H1 (cell line): Measurements from ENCODE around the gene HOXC11. TPM values are rescaled to one million over a fixed set of nuclear protein-coding genes. Genes with fewer than 3 reads are reported as not detected.

Experiments used
- CTCF ChIA-PET: fragments of 300-600 bp; sonication (Branson Sonifier 250); formaldehyde crosslinking; loops from one replicate; lab custom pipeline; 2021; ENCODE audit not compliant: partially characterized antibody; lab: Charles Lee
- POLR2A ChIA-PET: fragments of 300-600 bp; sonication (Branson Sonifier 250); formaldehyde crosslinking; loops from one replicate; lab custom pipeline; 2021; ENCODE audit warnings: inconsistent platforms; ENCODE audit not compliant: partially characterized antibody; lab: Charles Lee
- DNase-seq, 2 experiments: peaks; one replicate each; pipeline versions ENCODE4 v3.0.0 to v3.0.0-alpha.2; 2010 to 2022; ENCODE audit warnings: low spot score in 2 of 2, low read depth in 1 of 2, mixed read lengths in 1 of 2
- FAIRE-seq: peaks from 2 replicates; lab custom pipeline; 2011; peaks lifted over from hg19 to GRCh38; lab: Jason Lieb, UNC
- H2AFZ ChIP-seq: 2 replicates; pipeline ENCODE4 v1.8.1; 2012; ENCODE audit warnings: low read length, inconsistent platforms
- H2AK5ac ChIP-seq: 2 replicates; pipeline ENCODE4 v1.6.1; 2013; ENCODE audit warnings: low read depth, low read length
- H2BK120ac ChIP-seq: replicated peaks from 2 replicates; pipeline ENCODE3; 2013; ENCODE audit warnings: low read depth, low read length, inconsistent platforms
- H2BK12ac ChIP-seq: 2 replicates; pipeline ENCODE4 v1.6.1; 2013; ENCODE audit warnings: low read depth, low read length
- H2BK15ac ChIP-seq: 2 replicates; pipeline ENCODE4 v1.6.1; 2013; ENCODE audit warnings: low read length
- H2BK20ac ChIP-seq: 2 replicates; pipeline ENCODE4 v1.6.1; 2013; ENCODE audit warnings: low read length
- H2BK5ac ChIP-seq: 2 replicates; pipeline ENCODE4 v1.6.1; 2013; ENCODE audit warnings: low read depth, low read length
- H3K14ac ChIP-seq: 2 replicates; pipeline ENCODE4 v1.6.1; 2013; ENCODE audit warnings: inconsistent platforms; ENCODE audit not compliant: insufficient read length
- H3K18ac ChIP-seq: 2 replicates; pipeline ENCODE4 v1.6.1; 2013; ENCODE audit warnings: low read length; ENCODE audit errors: extremely low read depth
- H3K23ac ChIP-seq: 2 replicates; pipeline ENCODE4 v1.6.1; 2013; ENCODE audit warnings: inconsistent platforms; ENCODE audit not compliant: insufficient read length
- H3K23me2 ChIP-seq: 2 replicates; pipeline ENCODE4 v1.6.1; 2013; ENCODE audit warnings: low read depth, low read length
- H3K27ac ChIP-seq: 2 replicates; pipeline ENCODE4 v1.6.1; 2011; ENCODE audit warnings: low read depth, low read length, inconsistent platforms
- H3K27me3 ChIP-seq, 4 experiments: replicated peaks in 1 of 4; 1 replicate in 1 of 4; 2 replicates in 3 of 4; pipeline versions ENCODE4 v1.6.1 to v1.8.1; 2011 to 2013; ENCODE audit warnings: low read length in 3 of 4, mild to moderate bottlenecking in 3 of 4, inconsistent platforms in 2 of 4, mixed read lengths in 2 of 4, moderate library complexity in 1 of 4; ENCODE audit not compliant: control insufficient read depth in 3 of 4, insufficient read depth in 3 of 4; ENCODE audit errors: extremely low read depth in 1 of 4
- H3K36me3 ChIP-seq, 4 experiments: 2 replicates each; pipeline versions ENCODE4 v1.6.1 to v1.8.1; 2011 to 2013; ENCODE audit warnings: mild to moderate bottlenecking in 4 of 4, low read length in 3 of 4, moderate library complexity in 2 of 4, control low read depth in 1 of 4, inconsistent platforms in 1 of 4; ENCODE audit not compliant: insufficient read depth in 4 of 4, control insufficient read depth in 2 of 4
- H3K4ac ChIP-seq: replicated peaks from 2 replicates; pipeline ENCODE3; 2013; ENCODE audit warnings: low read length, low read depth, mixed read lengths, inconsistent platforms; ENCODE audit not compliant: insufficient read length
- H3K4me1 ChIP-seq, 4 experiments: replicated peaks in 1 of 4; 1 replicate in 1 of 4; 2 replicates in 3 of 4; pipeline versions ENCODE4 v1.6.1 to v1.8.1; 2011 to 2013; ENCODE audit warnings: low read length in 3 of 4, inconsistent platforms in 2 of 4, mixed read lengths in 1 of 4; ENCODE audit not compliant: insufficient read depth in 4 of 4, control insufficient read depth in 3 of 4
- H3K4me2 ChIP-seq, 2 experiments: 2 replicates each; pipeline versions ENCODE4 v1.6.1 to v1.8.1; 2011 to 2013; ENCODE audit warnings: low read depth in 2 of 2, low read length in 2 of 2, control low read depth in 1 of 2, inconsistent platforms in 1 of 2, mild to moderate bottlenecking in 1 of 2; ENCODE audit not compliant: insufficient read depth in 1 of 2
- H3K4me3 ChIP-seq, 4 experiments: fragments of 200-600, 300-600 bp in 1 of 4; sonication (generic), shearing (Covaris generic), sonication (Bioruptor Twin) in 1 of 4; 2 replicates each; pipeline versions ENCODE4 v1.5.1 to v1.8.1; 2011 to 2016; ENCODE audit warnings: low read length in 4 of 4, low read depth in 3 of 4, control low read depth in 2 of 4, inconsistent platforms in 2 of 4, mild to moderate bottlenecking in 2 of 4, mixed read lengths in 1 of 4, moderate library complexity in 1 of 4; ENCODE audit not compliant: insufficient read depth in 2 of 4; ENCODE audit errors: extremely low read depth in 1 of 4
- H3K56ac ChIP-seq: replicated peaks from 2 replicates; pipeline ENCODE3; 2013; ENCODE audit warnings: low read depth, mild to moderate bottlenecking, mixed read lengths, low read length, inconsistent platforms; ENCODE audit not compliant: insufficient read length
- H3K79me1 ChIP-seq: 2 replicates; pipeline ENCODE4 v1.6.1; 2013; ENCODE audit warnings: low read depth, low read length, control low read depth
- H3K79me2 ChIP-seq, 2 experiments: 2 replicates each; pipeline versions ENCODE4 v1.6.1 to v1.8.1; 2012 to 2013; ENCODE audit warnings: low read length in 2 of 2, mild to moderate bottlenecking in 2 of 2, inconsistent platforms in 1 of 2; ENCODE audit not compliant: insufficient read depth in 2 of 2, control insufficient read depth in 1 of 2
- H3K9ac ChIP-seq, 4 experiments: replicated peaks in 1 of 4; 1 replicate in 1 of 4; 2 replicates in 3 of 4; pipeline versions ENCODE4 v1.6.1 to v1.8.1; 2011 to 2013; ENCODE audit warnings: low read depth in 3 of 4, low read length in 3 of 4, control low read depth in 2 of 4, mild to moderate bottlenecking in 2 of 4, moderate library complexity in 2 of 4, inconsistent platforms in 1 of 4; ENCODE audit errors: extremely low read depth in 1 of 4
- H3K9me3 ChIP-seq, 2 experiments: 2 replicates each; pipeline versions ENCODE4 v1.6.1 to v1.8.1; 2012 to 2013; ENCODE audit warnings: mild to moderate bottlenecking in 2 of 2, moderate library complexity in 2 of 2, control low read depth in 1 of 2, inconsistent platforms in 1 of 2, low read depth in 1 of 2, low read length in 1 of 2, mixed read lengths in 1 of 2; ENCODE audit not compliant: insufficient read depth in 2 of 2
- H4K20me1 ChIP-seq, 2 experiments: replicated peaks in 1 of 2; 2 replicates each; pipeline versions ENCODE3 to v1.8.1; 2011 to 2013; ENCODE audit warnings: inconsistent platforms in 2 of 2, low read length in 2 of 2, mild to moderate bottlenecking in 1 of 2; ENCODE audit not compliant: insufficient read depth in 2 of 2, control insufficient read depth in 1 of 2
- H4K5ac ChIP-seq: 2 replicates; pipeline ENCODE4 v1.6.1; 2013; ENCODE audit warnings: low read length, low read depth, mixed read lengths, inconsistent platforms; ENCODE audit not compliant: insufficient read length
- H4K8ac ChIP-seq: 2 replicates; pipeline ENCODE4 v1.8.0; 2013; ENCODE audit warnings: mild to moderate bottlenecking, moderate library complexity, low read length, inconsistent platforms; ENCODE audit not compliant: insufficient read depth; ENCODE audit errors: extremely low read depth
- H4K91ac ChIP-seq: replicated peaks from 2 replicates; pipeline ENCODE3; 2013; ENCODE audit warnings: low read length, mixed read lengths, inconsistent platforms; ENCODE audit not compliant: insufficient read length
- ATF2 ChIP-seq: IDR thresholded peaks from 2 replicates; pipeline ENCODE4 v1.6.1; 2012; ENCODE audit warnings: low read length, inconsistent platforms
- BRCA1 ChIP-seq: IDR thresholded peaks from 2 replicates; pipeline ENCODE4 v1.6.1; 2012; ENCODE audit warnings: low read depth, low read length, improper control_type of control experiment
- EZH2 ChIP-seq: fragments of 200-600 bp; sonication (generic); IDR thresholded peaks from 2 replicates; pipeline ENCODE4 v1.7.1; 2012; ENCODE audit warnings: low read depth, mild to moderate bottlenecking, moderate library complexity, low read length, inconsistent platforms; ENCODE audit not compliant: severe bottlenecking
- GTF2F1 ChIP-seq: IDR thresholded peaks from 2 replicates; pipeline ENCODE4 v1.6.1; 2012; ENCODE audit warnings: low read depth, low read length, improper control_type of control experiment, borderline replicate concordance
- JUN ChIP-seq: IDR thresholded peaks from 2 replicates; pipeline ENCODE4 v1.6.1; 2011; ENCODE audit warnings: low read depth, mild to moderate bottlenecking, improper control_type of control experiment, low read length
- NANOG ChIP-seq: IDR thresholded peaks from 2 replicates; pipeline ENCODE4 v1.6.1; 2011; ENCODE audit warnings: low read length, low read depth, mild to moderate bottlenecking, inconsistent platforms; ENCODE audit not compliant: insufficient read depth, poor library complexity, severe bottlenecking
- RBBP5 ChIP-seq: IDR thresholded peaks from 2 replicates; pipeline ENCODE4 v1.7.1; 2012; ENCODE audit warnings: low read depth, mild to moderate bottlenecking, inconsistent platforms, low read length, moderate library complexity, borderline replicate concordance
- SP2 ChIP-seq: IDR thresholded peaks from 2 replicates; pipeline ENCODE4 v1.6.1; 2012; ENCODE audit warnings: mild to moderate bottlenecking, low read length, inconsistent platforms
- TCF12 ChIP-seq: IDR thresholded peaks from 2 replicates; pipeline ENCODE4 v1.6.1; 2011; ENCODE audit warnings: low read depth, mild to moderate bottlenecking, low read length
- WGBS, 2 experiments: shearing (Covaris generic) in 1 of 2; methylation state at CpG; one replicate each; pipeline versions ENCODE4 v1.1.6 to v1.1.7; 2013 to 2015; ENCODE audit warnings: low lambda C conversion rate in 2 of 2, mixed read lengths in 2 of 2, inconsistent platforms in 1 of 2, low coverage in 1 of 2, missing lambda C conversion rate in 1 of 2; ENCODE audit not compliant: insufficient replicate concordance in 2 of 2, insufficient coverage in 1 of 2, insufficient read length in 1 of 2; ENCODE audit errors: extremely low coverage in 1 of 2, missing lambda C conversion rate in 1 of 2; 5-methylcytosine and 5-hydroxymethylcytosine counted together
- polyA plus RNA-seq, 7 experiments: library from polyadenylated mRNA; depleted of rRNA in 3 of 7; stranded (reverse) in 5 of 7; unstranded in 2 of 7; fragments of >200 nt in 5 of 7; fragments of 200-250 nt in 2 of 7; gene quantifications; 1 replicate in 5 of 7; 2 replicates in 1 of 7; 4 replicates in 1 of 7; pipeline versions ENCODE4 v1.2.1 to v1.2.3, GENCODE V29; 2011 to 2013; ENCODE audit warnings: missing spikeins in 2 of 7, mixed read lengths in 2 of 7
- total RNA-seq: library from RNA; stranded (reverse); fragmentation: NEBNext Ultra II Directional; extraction: Animal tissue kit (Norgen Biotek cat#: 25700); gene quantifications from 2 replicates; pipeline ENCODE4 v1.2.1, GENCODE V29; 2021

HOXC11 gene
- total and polyA plus RNA-seq, 2 of the 8 experiments (the other 6 are each of a cell fraction or from before 2014, with no cell fraction given) = not detected

DNA sequence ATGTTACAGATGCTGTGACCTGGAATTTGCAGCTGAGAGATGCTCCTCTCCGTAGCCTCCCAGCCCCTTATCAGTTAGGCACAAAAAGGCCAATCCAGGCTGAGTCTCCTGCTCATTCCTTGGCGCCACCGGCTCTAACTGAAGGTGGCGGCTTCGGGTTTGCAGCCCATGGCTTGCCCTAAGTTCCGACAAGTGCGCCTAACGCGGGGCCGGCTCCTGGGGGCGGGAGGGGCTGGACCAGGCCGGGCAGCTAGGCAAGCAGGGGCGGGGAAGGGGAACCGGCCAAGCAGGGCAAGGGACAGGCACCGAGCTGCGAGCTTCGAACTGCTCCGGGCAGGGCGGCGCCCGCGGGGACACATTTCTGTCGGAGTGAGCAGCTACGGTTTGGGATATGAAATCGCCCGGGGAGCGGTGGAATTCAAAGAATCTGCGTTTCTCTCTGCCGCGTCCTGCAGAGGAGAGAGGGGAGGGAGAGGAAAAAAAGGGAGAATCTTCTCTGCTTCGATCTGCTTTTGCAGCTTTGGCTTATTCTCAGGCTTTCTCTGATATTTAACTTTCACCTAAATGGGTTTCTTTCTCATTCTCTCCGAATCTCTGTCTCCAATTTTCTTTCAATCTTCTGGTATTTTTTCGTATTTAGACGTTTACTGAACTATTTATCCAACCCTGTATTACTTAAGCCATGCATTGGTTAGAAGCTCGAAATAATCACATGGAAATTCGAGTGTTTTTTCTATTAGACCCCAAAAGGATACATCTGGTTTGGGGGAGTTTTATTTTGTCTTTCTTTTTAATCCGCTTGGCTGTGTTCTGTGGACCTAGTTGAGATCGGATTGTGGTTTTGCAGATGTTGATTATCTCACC is 19.8 kb upstream of the HOXC11 start:
- CTCF ChIA-PET = interaction anchor here (0.7 to 5.6 kb wide), 23 partner anchors 8 to 244 kb away, joined by 3 to 40 read pairs (median 5); partner anchors contain the start of genes CISTR, HOXC10, HOXC11 and HOXC4
- no peak overlapping the region for H3K4me2 ChIP-seq
- TF ChIP-seq SP2 = no peak
- no peak for TF ChIP-seq GTF2F1
- TF ChIP-seq ATF2 = no peak
- no peak for TF ChIP-seq JUN
- no peak for TF ChIP-seq EZH2
- TF ChIP-seq NANOG = no peak
- no peak for TF ChIP-seq RBBP5
- no peak for TF ChIP-seq BRCA1
- no peak for TF ChIP-seq TCF12

More for the DNA sequence above, 19.8 kb upstream of the HOXC11 start:
- H3K23me2 ChIP-seq = no peaks in the 10 kb centered on the region
- no peak overlapping the region for H3K23ac ChIP-seq
- H3K4me1 ChIP-seq = peaks cover 0 to 19% (median 4%) of the 10 kb centered on the region in 4 experiments; a peak in 6 of 7 replicates
- no peak overlapping the region for H2BK15ac ChIP-seq
- H3K36me3 ChIP-seq = peaks cover 0 to 9% (median 0%) of the 10 kb centered on the region in 4 experiments; a peak in 1 of 8 replicates
- no peak overlapping the region for H2AK5ac ChIP-seq
- peaks cover 100% of the 10 kb centered on the region in 4 experiments for H3K27me3 ChIP-seq
- FAIRE-seq = no peak
- no peak overlapping the region for H4K5ac ChIP-seq
- no peaks in the 10 kb centered on the region for H3K79me2 ChIP-seq
- no peak overlapping the region for H3K27ac ChIP-seq
- H3K14ac ChIP-seq = no peak overlapping the region
- no peaks in the 10 kb centered on the region for H3K79me1 ChIP-seq
- no peak overlapping the region for H4K91ac ChIP-seq
- POLR2A ChIA-PET = interaction anchor here (0.7 to 3.2 kb wide), 5 partner anchors 8 to 38 kb away, joined by 3 to 12 read pairs (median 3); partner anchors contain the start of gene HOXC13
- no peak overlapping the region for H2BK20ac ChIP-seq
- H2BK120ac ChIP-seq = no peak overlapping the region
- no peak overlapping the region for H3K56ac ChIP-seq
- no peaks in the 10 kb centered on the region; a peak in 1 of 4 replicates for H3K9me3 ChIP-seq
- H4K20me1 ChIP-seq = peaks cover 29 to 54% of the 10 kb centered on the region in 2 experiments
- no peak overlapping the region for H3K4ac ChIP-seq
- WGBS, 2 experiments = 12% methylated on average over 15 of the region's 38 CpGs; no CpG with 5 or more reads in 1 of the 2 experiments
- no peak overlapping the region for H2BK5ac ChIP-seq
- DNase-seq = peak in 1 of 2 experiments; percentile 81
- H3K9ac ChIP-seq = no peak overlapping the region
- no peak overlapping the region for H2BK12ac ChIP-seq
- no peak overlapping the region for H4K8ac ChIP-seq
- H2AFZ ChIP-seq = no peak overlapping the region
- H3K18ac ChIP-seq = no peak overlapping the region
- peak overlapping the region in 1 of 4 experiments; percentile 6; a peak in 1 of 8 replicates for H3K4me3 ChIP-seq
